ENCODE data around the gene HPSE2.

DNA sequence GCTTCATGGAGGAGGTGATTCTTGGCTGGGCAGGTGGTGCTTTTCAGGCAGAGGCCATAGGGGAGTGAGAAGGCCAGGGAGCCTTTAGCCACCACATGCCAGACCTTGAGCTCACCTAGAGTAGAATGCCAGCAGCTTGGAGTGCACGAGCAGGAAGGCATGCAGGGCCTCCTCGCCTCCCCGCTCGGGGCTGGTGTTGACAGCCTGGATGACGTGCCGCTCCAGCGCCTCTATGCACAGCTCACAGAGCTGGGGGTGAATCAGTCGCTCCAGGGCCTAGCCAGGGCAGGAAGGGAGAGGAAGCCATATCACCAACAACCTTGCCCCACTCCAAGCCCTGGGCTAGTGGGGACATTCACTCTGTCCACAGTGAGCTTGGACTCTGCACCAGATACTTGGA lies 804.6 kb downstream of the HPSE2 start:
- TF ChIP-seq, protein P1, sequence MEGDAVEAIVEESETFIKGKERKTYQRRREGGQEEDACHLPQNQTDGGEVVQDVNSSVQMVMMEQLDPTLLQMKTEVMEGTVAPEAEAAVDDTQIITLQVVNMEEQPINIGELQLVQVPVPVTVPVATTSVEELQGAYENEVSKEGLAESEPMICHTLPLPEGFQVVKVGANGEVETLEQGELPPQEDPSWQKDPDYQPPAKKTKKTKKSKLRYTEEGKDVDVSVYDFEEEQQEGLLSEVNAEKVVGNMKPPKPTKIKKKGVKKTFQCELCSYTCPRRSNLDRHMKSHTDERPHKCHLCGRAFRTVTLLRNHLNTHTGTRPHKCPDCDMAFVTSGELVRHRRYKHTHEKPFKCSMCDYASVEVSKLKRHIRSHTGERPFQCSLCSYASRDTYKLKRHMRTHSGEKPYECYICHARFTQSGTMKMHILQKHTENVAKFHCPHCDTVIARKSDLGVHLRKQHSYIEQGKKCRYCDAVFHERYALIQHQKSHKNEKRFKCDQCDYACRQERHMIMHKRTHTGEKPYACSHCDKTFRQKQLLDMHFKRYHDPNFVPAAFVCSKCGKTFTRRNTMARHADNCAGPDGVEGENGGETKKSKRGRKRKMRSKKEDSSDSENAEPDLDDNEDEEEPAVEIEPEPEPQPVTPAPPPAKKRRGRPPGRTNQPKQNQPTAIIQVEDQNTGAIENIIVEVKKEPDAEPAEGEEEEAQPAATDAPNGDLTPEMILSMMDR (IDR thresholded peaks at IDR 0.05; ENCODE audit: insufficient read depth, low read length, poor library complexity, severe bottlenecking): no peak
- no peak for TF ChIP-seq EZH2phosphoT487 (conservative IDR thresholded peaks at IDR 0.05; ENCODE audit: low read length)
